ENCODE measurements around the gene DUSP8. TPM values are rescaled to one million over a fixed set of nuclear protein-coding genes. Genes with fewer than 3 reads are reported as not detected.

The DUSP8 gene
- total RNA-seq, 1 experiment from 2014 or later = 10.2 TPM

DNA sequence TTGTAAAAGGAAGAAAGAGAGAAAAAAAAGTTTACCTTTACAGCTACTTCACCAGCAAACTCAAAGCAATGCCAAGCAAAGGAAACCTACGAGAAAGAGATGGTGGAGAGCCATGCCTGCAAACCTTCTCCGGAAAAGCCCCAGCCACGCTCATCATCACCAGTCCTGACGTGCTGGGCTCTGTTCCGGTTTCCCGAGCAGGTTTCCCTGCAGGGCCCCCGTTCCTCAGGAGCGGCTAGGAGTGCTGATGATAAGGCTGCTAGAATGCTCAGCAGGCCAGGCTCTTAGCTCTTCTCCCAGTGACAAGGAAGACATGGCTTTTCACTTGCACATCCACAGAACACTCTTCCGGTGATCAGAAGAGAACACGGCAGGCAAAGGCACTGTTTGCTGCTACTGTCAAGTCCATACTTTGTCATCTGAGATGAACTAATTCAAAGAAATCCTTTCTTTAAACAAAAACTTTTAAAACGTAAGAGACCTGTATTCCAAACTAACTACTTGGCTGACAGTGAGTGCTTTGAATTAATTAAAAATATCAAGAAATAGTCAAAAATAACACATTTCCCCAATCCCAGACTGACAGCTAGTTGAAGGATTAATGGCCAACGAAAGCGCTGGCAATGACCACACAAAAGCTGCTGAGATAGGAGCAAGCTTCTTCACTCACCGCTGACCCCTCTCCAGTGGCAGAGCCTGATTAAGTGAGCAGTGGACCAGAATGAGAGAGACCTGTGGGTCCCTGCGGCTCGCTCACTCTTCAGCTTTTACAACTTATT is 35.8 kb downstream of the DUSP8 start:
- CTCF ChIA-PET = interaction anchor here (1.1 to 2.2 kb wide), 2 partner anchors 11 to 59 kb away, joined by 3 to 9 read pairs; no protein-coding TSS in a partner anchor

More for the DNA sequence above, 35.8 kb downstream of the DUSP8 start:
- H3K4me3 ChIP-seq (replicated peaks in 1 of 2; ENCODE audit: low read depth in 1 of 2, low read length in 2 of 2) = no peak overlapping the region
- no peak for ATAC-seq
- DNase-seq (ENCODE audit: low read depth, low spot score) = no peak
- no peaks in the 10 kb centered on the region for H3K9me3 ChIP-seq (ENCODE audit: control insufficient read depth in 1 of 2, insufficient read depth in 1 of 2, low read depth in 1 of 2, low read length in 2 of 2)
- BruUV-seq (replicated peaks) = no TSS peak
- H3K79me2 ChIP-seq (ENCODE audit: insufficient read depth, low read length) = peaks cover 45% of the 10 kb centered on the region; the same call in 1 of the 2 replicates
- H3K36me3 ChIP-seq (ENCODE audit: control insufficient read depth in 1 of 2, insufficient read depth in 2 of 2, low read length in 2 of 2) = no peaks in the 10 kb centered on the region
- H4K20me1 ChIP-seq (ENCODE audit: insufficient read depth) = no peaks in the 10 kb centered on the region
- no peak overlapping the region for H3K9ac ChIP-seq (ENCODE audit: low read length)
- H3K4me2 ChIP-seq (ENCODE audit: low read length) = no peak overlapping the region
- no peaks in the 10 kb centered on the region for H3K9me2 ChIP-seq (ENCODE audit: insufficient read depth)
- H2AFZ ChIP-seq (ENCODE audit: low read depth, low read length, poor library complexity, severe bottlenecking) = no peak overlapping the region
- ChIA-PET RAD21 (ENCODE audit: low non-redundant PET in 1 of 2, low total read pairs in 2 of 2, uncharacterized antibody in 2 of 2, unreplicated experiment in 2 of 2) (no interaction called here), POLR2A (no interaction called here)
- intact Hi-C loops (cut with micrococcal nuclease) = no loop called here
- TF ChIP-seq, protein P1, sequence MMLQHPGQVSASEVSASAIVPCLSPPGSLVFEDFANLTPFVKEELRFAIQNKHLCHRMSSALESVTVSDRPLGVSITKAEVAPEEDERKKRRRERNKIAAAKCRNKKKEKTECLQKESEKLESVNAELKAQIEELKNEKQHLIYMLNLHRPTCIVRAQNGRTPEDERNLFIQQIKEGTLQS (IDR thresholded peaks at IDR 0.05) = no peak
- TF ChIP-seq TCF7L2 (IDR thresholded peaks at IDR 0.05; ENCODE audit: borderline replicate concordance, extremely low read depth, insufficient read depth, insufficient read length) (no peak), ZNF274 (IDR thresholded peaks at IDR 0.05; ENCODE audit: low read depth, low read length) (no peak), CEBPB (IDR thresholded peaks at IDR 0.05; ENCODE audit: low read depth) (no peak), SP1 (IDR thresholded peaks at IDR 0.05; ENCODE audit: low read depth) (no peak), SRF (IDR thresholded peaks at IDR 0.05; ENCODE audit: low read depth) (no peak), ELF1 (IDR thresholded peaks at IDR 0.05; ENCODE audit: borderline replicate concordance, low read depth) (no peak), EZH2 (IDR thresholded peaks at IDR 0.05) (no peak), CBX3 (IDR thresholded peaks at IDR 0.05; ENCODE audit: low read depth) (no peak), FOSL1 (IDR thresholded peaks at IDR 0.05; ENCODE audit: low read depth) (no peak), POLR2AphosphoS5 (IDR thresholded peaks at IDR 0.05; ENCODE audit: low read depth, low read length) (no peak), RAD21 (IDR thresholded peaks at IDR 0.05; ENCODE audit: low read depth) (no peak), EZH2phosphoT487 (IDR thresholded peaks at IDR 0.05; ENCODE audit: borderline replicate concordance) (no peak), SIN3A (IDR thresholded peaks at IDR 0.05; ENCODE audit: low read depth) (no peak), YY1 (IDR thresholded peaks at IDR 0.05; ENCODE audit: extremely low read depth, insufficient replicate concordance, low read depth, low read length) (no peak)
- TF ChIP-seq, protein P2, sequence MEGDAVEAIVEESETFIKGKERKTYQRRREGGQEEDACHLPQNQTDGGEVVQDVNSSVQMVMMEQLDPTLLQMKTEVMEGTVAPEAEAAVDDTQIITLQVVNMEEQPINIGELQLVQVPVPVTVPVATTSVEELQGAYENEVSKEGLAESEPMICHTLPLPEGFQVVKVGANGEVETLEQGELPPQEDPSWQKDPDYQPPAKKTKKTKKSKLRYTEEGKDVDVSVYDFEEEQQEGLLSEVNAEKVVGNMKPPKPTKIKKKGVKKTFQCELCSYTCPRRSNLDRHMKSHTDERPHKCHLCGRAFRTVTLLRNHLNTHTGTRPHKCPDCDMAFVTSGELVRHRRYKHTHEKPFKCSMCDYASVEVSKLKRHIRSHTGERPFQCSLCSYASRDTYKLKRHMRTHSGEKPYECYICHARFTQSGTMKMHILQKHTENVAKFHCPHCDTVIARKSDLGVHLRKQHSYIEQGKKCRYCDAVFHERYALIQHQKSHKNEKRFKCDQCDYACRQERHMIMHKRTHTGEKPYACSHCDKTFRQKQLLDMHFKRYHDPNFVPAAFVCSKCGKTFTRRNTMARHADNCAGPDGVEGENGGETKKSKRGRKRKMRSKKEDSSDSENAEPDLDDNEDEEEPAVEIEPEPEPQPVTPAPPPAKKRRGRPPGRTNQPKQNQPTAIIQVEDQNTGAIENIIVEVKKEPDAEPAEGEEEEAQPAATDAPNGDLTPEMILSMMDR (IDR thresholded peaks at IDR 0.05 in 2 of 3, conservative IDR thresholded peaks at IDR 0.05 in 1 of 3; ENCODE audit: borderline replicate concordance in 1 of 3, insufficient read depth in 1 of 3, low read depth in 2 of 3, low read length in 2 of 3) = no peak
- TF ChIP-seq, protein P3, sequence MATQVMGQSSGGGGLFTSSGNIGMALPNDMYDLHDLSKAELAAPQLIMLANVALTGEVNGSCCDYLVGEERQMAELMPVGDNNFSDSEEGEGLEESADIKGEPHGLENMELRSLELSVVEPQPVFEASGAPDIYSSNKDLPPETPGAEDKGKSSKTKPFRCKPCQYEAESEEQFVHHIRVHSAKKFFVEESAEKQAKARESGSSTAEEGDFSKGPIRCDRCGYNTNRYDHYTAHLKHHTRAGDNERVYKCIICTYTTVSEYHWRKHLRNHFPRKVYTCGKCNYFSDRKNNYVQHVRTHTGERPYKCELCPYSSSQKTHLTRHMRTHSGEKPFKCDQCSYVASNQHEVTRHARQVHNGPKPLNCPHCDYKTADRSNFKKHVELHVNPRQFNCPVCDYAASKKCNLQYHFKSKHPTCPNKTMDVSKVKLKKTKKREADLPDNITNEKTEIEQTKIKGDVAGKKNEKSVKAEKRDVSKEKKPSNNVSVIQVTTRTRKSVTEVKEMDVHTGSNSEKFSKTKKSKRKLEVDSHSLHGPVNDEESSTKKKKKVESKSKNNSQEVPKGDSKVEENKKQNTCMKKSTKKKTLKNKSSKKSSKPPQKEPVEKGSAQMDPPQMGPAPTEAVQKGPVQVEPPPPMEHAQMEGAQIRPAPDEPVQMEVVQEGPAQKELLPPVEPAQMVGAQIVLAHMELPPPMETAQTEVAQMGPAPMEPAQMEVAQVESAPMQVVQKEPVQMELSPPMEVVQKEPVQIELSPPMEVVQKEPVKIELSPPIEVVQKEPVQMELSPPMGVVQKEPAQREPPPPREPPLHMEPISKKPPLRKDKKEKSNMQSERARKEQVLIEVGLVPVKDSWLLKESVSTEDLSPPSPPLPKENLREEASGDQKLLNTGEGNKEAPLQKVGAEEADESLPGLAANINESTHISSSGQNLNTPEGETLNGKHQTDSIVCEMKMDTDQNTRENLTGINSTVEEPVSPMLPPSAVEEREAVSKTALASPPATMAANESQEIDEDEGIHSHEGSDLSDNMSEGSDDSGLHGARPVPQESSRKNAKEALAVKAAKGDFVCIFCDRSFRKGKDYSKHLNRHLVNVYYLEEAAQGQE (IDR thresholded peaks at IDR 0.05; ENCODE audit: low read depth) = no peak
- H3K27ac ChIP-seq (ENCODE audit: low read depth, low read length) = no peak overlapping the region
- H3K4me1 ChIP-seq (ENCODE audit: control insufficient read depth in 1 of 2, insufficient read depth in 2 of 2, low read length in 2 of 2) = peaks cover 0 to 10% of the 10 kb centered on the region in 2 experiments; a peak in 2 of 4 replicates
- H3K27me3 ChIP-seq (ENCODE audit: insufficient read depth, low read length) = no peaks in the 10 kb centered on the region

All from HCT116 (cell line).